ENCODE data around the gene PDPK1. TPM values are rescaled to one million over a fixed set of nuclear protein-coding genes. Genes with fewer than 3 reads are reported as not detected.

PDPK1 gene
- total and polyA plus RNA-seq, 2 experiments from 2014 or later, result 19.3 to 25.8 TPM

- Histone ChIP-seq H3K9me2 (ENCODE audit: insufficient read depth) (no peaks in the 10 kb centered on the region), H3K27ac (ENCODE audit: low read depth) (no peak overlapping the region), H3K36me3 (ENCODE audit: insufficient read depth) (no peaks in the 10 kb centered on the region; the same call in 1 of the 2 replicates), H4K20me1 (replicated peaks; ENCODE audit: insufficient read depth) (peaks cover 5% of the 10 kb centered on the region; the same call in 1 of the 2 replicates), H3K79me2 (replicated peaks; ENCODE audit: insufficient read depth) (no peaks in the 10 kb centered on the region), H3K27me3 (ENCODE audit: insufficient read depth) (no peaks in the 10 kb centered on the region), H3K4me1 (ENCODE audit: insufficient read depth) (peaks cover 5% of the 10 kb centered on the region), H3K4me3 (no peak overlapping the region), H3K4me2 (no peak overlapping the region), H2AFZ (no peak overlapping the region), H3F3A (replicated peaks; ENCODE audit: low read depth) (peaks cover 14% of the 10 kb centered on the region; the same call in 1 of the 2 replicates)
- Mint-ChIP-seq H3K36me3 (ENCODE audit: low read depth) (peaks cover 22% of the 10 kb centered on the region), H3K9me3 (no peaks in the 10 kb centered on the region), H3K4me1 (peaks cover 6% of the 10 kb centered on the region), H3K27ac (no peak overlapping the region), H3K4me3 (no peak overlapping the region), H3K27me3 (ENCODE audit: insufficient read depth, low read depth, poor library complexity) (peaks cover 13% of the 10 kb centered on the region)
- TF ChIP-seq POLR2AphosphoS5 (IDR thresholded peaks at IDR 0.05; ENCODE audit: low read depth) (no peak), ZNF331 (CRISPR knock-in tag; IDR thresholded peaks at IDR 0.05; ENCODE audit: low read depth) (no peak), CREB1 (CRISPR knock-in tag; IDR thresholded peaks at IDR 0.05; ENCODE audit: low read depth) (no peak), ETS1 (IDR thresholded peaks at IDR 0.05) (no peak), EZH2 (IDR thresholded peaks at IDR 0.05; ENCODE audit: low read depth, unreplicated experiment) (no peak), ZNF114 (CRISPR knock-in tag; IDR thresholded peaks at IDR 0.05) (no peak), EZH2phosphoT487 (IDR thresholded peaks at IDR 0.05; ENCODE audit: unreplicated experiment) (no peak), REST (IDR thresholded peaks at IDR 0.05; ENCODE audit: unreplicated experiment) (no peak), STAT1 (IDR thresholded peaks at IDR 0.05; ENCODE audit: unreplicated experiment) (no peak), NANOG (IDR thresholded peaks at IDR 0.05; ENCODE audit: borderline replicate concordance) (no peak), ZNF462 (CRISPR knock-in tag; IDR thresholded peaks at IDR 0.05) (no peak), JUNB (IDR thresholded peaks at IDR 0.05; ENCODE audit: unreplicated experiment) (no peak)
- TF ChIP-seq, protein P1, sequence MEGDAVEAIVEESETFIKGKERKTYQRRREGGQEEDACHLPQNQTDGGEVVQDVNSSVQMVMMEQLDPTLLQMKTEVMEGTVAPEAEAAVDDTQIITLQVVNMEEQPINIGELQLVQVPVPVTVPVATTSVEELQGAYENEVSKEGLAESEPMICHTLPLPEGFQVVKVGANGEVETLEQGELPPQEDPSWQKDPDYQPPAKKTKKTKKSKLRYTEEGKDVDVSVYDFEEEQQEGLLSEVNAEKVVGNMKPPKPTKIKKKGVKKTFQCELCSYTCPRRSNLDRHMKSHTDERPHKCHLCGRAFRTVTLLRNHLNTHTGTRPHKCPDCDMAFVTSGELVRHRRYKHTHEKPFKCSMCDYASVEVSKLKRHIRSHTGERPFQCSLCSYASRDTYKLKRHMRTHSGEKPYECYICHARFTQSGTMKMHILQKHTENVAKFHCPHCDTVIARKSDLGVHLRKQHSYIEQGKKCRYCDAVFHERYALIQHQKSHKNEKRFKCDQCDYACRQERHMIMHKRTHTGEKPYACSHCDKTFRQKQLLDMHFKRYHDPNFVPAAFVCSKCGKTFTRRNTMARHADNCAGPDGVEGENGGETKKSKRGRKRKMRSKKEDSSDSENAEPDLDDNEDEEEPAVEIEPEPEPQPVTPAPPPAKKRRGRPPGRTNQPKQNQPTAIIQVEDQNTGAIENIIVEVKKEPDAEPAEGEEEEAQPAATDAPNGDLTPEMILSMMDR (conservative IDR thresholded peaks at IDR 0.05; ENCODE audit: low read depth in 2 of 2), result no peak
- DNase-seq (ENCODE audit: low spot score) (no peak), ATAC-seq (no peak)
Observed at GRCh38 chr16:2527071-2527783, 10.6 kb upstream of the PDPK1 start.

Data from GM23338 (cell line).